GM18909 (cell line): ENCODE results near the gene OR13J1.
A peak's percentile ranks its signal among the peaks of the same experiment; 100 is the strongest.

Experiments
- ATAC-seq: cut with Tn5 transposase; IDR thresholded peaks from one replicate; pipeline ENCODE4 v1.9.1; 2021; ENCODE audit warnings: mild to moderate bottlenecking; ENCODE audit not compliant: unreplicated experiment, poor library complexity

Gene OR13J1

GRCh38 chr9:35861161-35861897 is 8.9 kb downstream of the OR13J1 start:
- no peak for ATAC-seq

- ATAC-seq, result no peak
Observed at GRCh38 chr9:35859990-35860339, 10.2 kb downstream of the OR13J1 start.

GRCh38 chr9:35859310-35859989 is 10.8 kb downstream of the OR13J1 start:
- no peak for ATAC-seq

- ATAC-seq, result no peak
Observed at GRCh38 chr9:35858458-35858857, 11.7 kb downstream of the OR13J1 start.

- ATAC-seq, result no peak
Observed at GRCh38 chr9:35856882-35857281, 13.3 kb downstream of the OR13J1 start.

- ATAC-seq, result no peak
Observed at GRCh38 chr9:35856206-35856605, 14.0 kb downstream of the OR13J1 start.

- no peak for ATAC-seq
Observed at GRCh38 chr9:35854091-35854762, 16.0 kb downstream of the OR13J1 start.

- no peak for ATAC-seq
Observed at GRCh38 chr9:35852876-35853865, 17.0 kb downstream of the OR13J1 start.

GRCh38 chr9:35852267-35852815 is 17.9 kb downstream of the OR13J1 start:
- no peak for ATAC-seq

GRCh38 chr9:35847792-35848572 is 22.2 kb downstream of the OR13J1 start:
- ATAC-seq, result peak; percentile 92

GRCh38 chr9:35845824-35846771 is 24.1 kb downstream of the OR13J1 start:
- no peak for ATAC-seq

GRCh38 chr9:35844628-35845270 is 25.5 kb downstream of the OR13J1 start:
- peak; percentile 29 for ATAC-seq

GRCh38 chr9:35842795-35843194 is 27.4 kb downstream of the OR13J1 start:
- peak; percentile 64 for ATAC-seq

GRCh38 chr9:35842020-35842745 is 28.0 kb downstream of the OR13J1 start:
- ATAC-seq, result no peak

GRCh38 chr9:35841645-35841900 is 28.6 kb downstream of the OR13J1 start:
- no peak for ATAC-seq

GRCh38 chr9:35840881-35841644 is 29.1 kb downstream of the OR13J1 start:
- ATAC-seq, result no peak

GRCh38 chr9:35839926-35840325 is 30.3 kb downstream of the OR13J1 start:
- no peak for ATAC-seq
